K562 (cell line): ENCODE measurements around the gene TRIM62. TPM values are rescaled to one million over a fixed set of nuclear protein-coding genes. Genes with fewer than 3 reads are reported as not detected.
A peak's percentile ranks its signal among the peaks of the same experiment; 100 is the strongest.

ENCODE experiments used
- ATAC-seq: fragments of 200-7000 bp; cut with Tn5 transposase; 3 replicates; pipeline ENCODE4 v1.9.1; 2020; ENCODE audit warnings: moderate library complexity
- BruUV-seq: library from RNA; stranded (reverse); fragments of 400-500 nt; replicated peaks from 2 replicates; lab custom pipeline; 2021; lab: Mats Ljungman, UMichigan
- CTCF ChIA-PET: fragments of 300-600 bp; formaldehyde crosslinking; extraction: SDS; loops from one replicate; lab custom pipeline; 2021; ENCODE audit warnings: low intra/inter-chr PET ratio; lab: Yijun Ruan, JAX
- POLR2A ChIA-PET: fragments of 300-600, 350-650 bp; sonication (Branson Sonifier 250); formaldehyde crosslinking; extraction: SDS; loops from one replicate; lab custom pipeline; 2021; ENCODE audit warnings: antibody characterized with exemption, inconsistent platforms; lab: Yijun Ruan, JAX
- DNase-seq, 4 experiments: peaks; one replicate each; pipeline versions ENCODE4 v3.0.0 to v3.0.0-alpha.2; 2011 to 2018; ENCODE audit warnings: low spot score in 3 of 4, mixed read lengths in 3 of 4; ENCODE audit errors: extremely low read depth in 1 of 4
- FAIRE-seq: peaks from 2 replicates; lab custom pipeline; 2011; peaks lifted over from hg19 to GRCh38; lab: Jason Lieb, UNC
- H2AFZ ChIP-seq: 2 replicates; pipeline ENCODE4 v1.6.0; 2011; ENCODE audit warnings: low read depth, low read length, control low read depth, inconsistent platforms
- H3K27ac ChIP-seq: fragments of 200-600 bp; 3 replicates; pipeline ENCODE4 v1.8.0; 2011; ENCODE audit warnings: low read depth, mild to moderate bottlenecking, control low read depth, inconsistent platforms, low read length, moderate library complexity, mixed read lengths; ENCODE audit errors: extremely low read depth
- H3K27me3 ChIP-seq, 2 experiments: fragments of 300-600 bp in 1 of 2; 2 replicates in 1 of 2; 3 replicates in 1 of 2; pipeline versions ENCODE4 v1.6.0 to v1.8.0; 2011; ENCODE audit warnings: inconsistent platforms in 2 of 2, low read length in 2 of 2, mild to moderate bottlenecking in 1 of 2, mixed read lengths in 1 of 2, moderate library complexity in 1 of 2; ENCODE audit not compliant: control insufficient read depth in 2 of 2, insufficient read depth in 2 of 2
- H3K36me3 ChIP-seq: fragments of 300-600 bp; 3 replicates; pipeline ENCODE4 v1.8.0; 2011; ENCODE audit warnings: mild to moderate bottlenecking, low read length, inconsistent platforms; ENCODE audit not compliant: control insufficient read depth, insufficient read depth
- H3K4me1 ChIP-seq, 2 experiments: fragments of 200-600 bp in 1 of 2; replicated peaks in 1 of 2; 2 replicates in 1 of 2; 3 replicates in 1 of 2; pipeline versions ENCODE4 v1.5.1 to v1.8.0; 2011; ENCODE audit warnings: inconsistent platforms in 2 of 2, low read length in 2 of 2, mild to moderate bottlenecking in 1 of 2, mixed read lengths in 1 of 2, moderate library complexity in 1 of 2; ENCODE audit not compliant: control insufficient read depth in 2 of 2, insufficient read depth in 2 of 2
- H3K4me2 ChIP-seq: 2 replicates; pipeline ENCODE4 v1.6.1; 2011; ENCODE audit warnings: low read length, control low read depth, inconsistent platforms, mixed read lengths; ENCODE audit not compliant: insufficient read depth
- H3K4me3 ChIP-seq: fragments of 200-600 bp; sonication (generic), shearing (Covaris generic); 2 replicates; pipeline ENCODE4 v1.5.1; 2016; ENCODE audit warnings: control low read depth, inconsistent platforms
- H3K79me2 ChIP-seq: fragments of 200-600 bp; 3 replicates; pipeline ENCODE4 v1.8.0; 2011; ENCODE audit warnings: low read length, inconsistent platforms; ENCODE audit not compliant: control insufficient read depth, insufficient read depth
- H3K9ac ChIP-seq, 2 experiments: 2 replicates each; pipeline versions ENCODE4 v1.6.0 to v1.6.1; 2011; ENCODE audit warnings: low read depth in 2 of 2, low read length in 2 of 2, control low read depth in 1 of 2, inconsistent platforms in 1 of 2, mild to moderate bottlenecking in 1 of 2, mixed read lengths in 1 of 2; ENCODE audit not compliant: insufficient read depth in 1 of 2
- H3K9me1 ChIP-seq: one replicate; pipeline ENCODE4 v1.6.0; 2011; ENCODE audit warnings: inconsistent platforms, mild to moderate bottlenecking, low read length, moderate library complexity; ENCODE audit not compliant: control insufficient read depth, insufficient read depth
- H3K9me3 ChIP-seq: replicated peaks from 2 replicates; pipeline ENCODE4 v1.5.1; 2011; ENCODE audit warnings: low read depth, low read length, inconsistent platforms; ENCODE audit not compliant: control insufficient read depth, insufficient read depth
- H4K20me1 ChIP-seq: replicated peaks from 2 replicates; pipeline ENCODE4 v1.6.1; 2011; ENCODE audit warnings: low read length, inconsistent platforms, mixed read lengths; ENCODE audit not compliant: control insufficient read depth, insufficient read depth
- CBX5 ChIP-seq: IDR thresholded peaks from 2 replicates; pipeline ENCODE4 v1.6.1; 2014; ENCODE audit warnings: low read depth, borderline replicate concordance
- CTBP1 ChIP-seq: fragments of 450-650 bp; IDR thresholded peaks from 2 replicates; pipeline ENCODE4 v1.6.1; 2016; ENCODE audit warnings: borderline replicate concordance
- DIDO1 ChIP-seq: fragments of 450-650 bp; IDR thresholded peaks from 2 replicates; pipeline ENCODE4 v1.6.1; 2016; ENCODE audit warnings: low read depth, missing biosample characterization, missing genetic modification characterization
- DNMT1 ChIP-seq: fragments of 450-650 bp; IDR thresholded peaks from 2 replicates; pipeline ENCODE4 v1.6.1; 2016; ENCODE audit warnings: antibody characterized with exemption, mild to moderate bottlenecking
- FOXJ3 ChIP-seq: sonication (generic); formaldehyde crosslinking; IDR thresholded peaks from 2 replicates; pipeline ENCODE4 v1.4.0; 2020; ENCODE audit warnings: mild to moderate bottlenecking, missing genetic modification reagents
- JUND ChIP-seq, 2 experiments: IDR thresholded peaks; 2 replicates in 1 of 2; 3 replicates in 1 of 2; pipeline ENCODE4 v1.6.1; 2011; ENCODE audit warnings: borderline replicate concordance in 2 of 2, low read depth in 2 of 2, low read length in 2 of 2, improper control_type of control experiment in 1 of 2, missing biosample characterization in 1 of 2, missing genetic modification characterization in 1 of 2, missing genetic modification reagents in 1 of 2
- MAFG ChIP-seq: fragments of 450-650 bp; conservative IDR thresholded peaks from 2 replicates; pipeline ENCODE4 v1.6.1; 2016; ENCODE audit warnings: missing genetic modification characterization, missing compliant biosample characterization
- RBM14 ChIP-seq: fragments of 200-400 bp; formaldehyde crosslinking; IDR thresholded peaks from 2 replicates; pipeline ENCODE4 v1.6.1; 2018; ENCODE audit warnings: low read depth, mild to moderate bottlenecking, low read length, moderate library complexity, borderline replicate concordance; ENCODE audit not compliant: insufficient read depth
- SMARCA4 ChIP-seq: fragments of 450-650 bp; IDR thresholded peaks from 2 replicates; pipeline ENCODE4 v1.6.1; 2016
- YBX1 ChIP-seq: fragments of 450-650 bp; IDR thresholded peaks from 2 replicates; pipeline ENCODE4 v1.7.1; 2016; ENCODE audit warnings: mild to moderate bottlenecking
- ZBTB8A ChIP-seq: fragments of 450-650 bp; IDR thresholded peaks from 2 replicates; pipeline ENCODE4 v1.6.1; 2018; ENCODE audit warnings: mild to moderate bottlenecking, moderate library complexity; ENCODE audit not compliant: partially characterized antibody
- WGBS: fragments of 100-300 bp; shearing (Covaris generic); methylation state at CpG from one replicate; pipeline ENCODE4 v1.1.6; 2016; ENCODE audit warnings: low coverage, mixed read lengths; ENCODE audit not compliant: insufficient coverage; ENCODE audit errors: missing lambda C conversion rate; 5-methylcytosine and 5-hydroxymethylcytosine counted together
- in situ Hi-C: fragments of 300-500 bp; cut with MboI; formaldehyde crosslinking; loops from 4 replicates; pipeline ENCODE4 v1.15.0; 2018; ENCODE audit warnings: inconsistent platforms, mixed read lengths
- intact Hi-C: fragments of 100-400 bp; cut with micrococcal nuclease; formaldehyde crosslinking; loops from 2 replicates; pipeline ENCODE4 v1.14.2; 2022
- polyA plus RNA-seq, 8 experiments: library from polyadenylated mRNA; depleted of rRNA in 4 of 8; stranded (reverse) in 5 of 8; unstranded in 3 of 8; fragments of >200 nt; fragmentation: Nextera tagmentation in 2 of 8; fragmentation: Illumina TruSeq in 1 of 8; extraction: Ambion mirVana in 2 of 8; extraction: Trizol in 1 of 8; gene quantifications; 2 replicates each; pipeline versions ENCODE4 v1.2.1 to v1.2.3, GENCODE V29; 2011 to 2014; ENCODE audit warnings: inconsistent platforms in 1 of 8, missing spikeins in 1 of 8
- total RNA-seq, 7 experiments: library from RNA; depleted of rRNA in 6 of 7; stranded (reverse); fragments of >200 nt in 6 of 7; fragmentation: Illumina TruSeq in 2 of 7; extraction: Trizol in 2 of 7; gene quantifications; 2 replicates each; pipeline versions ENCODE4 v1.2.1 to v1.2.3, GENCODE V29; 2011 to 2021; ENCODE audit warnings: low replicate concordance in 1 of 7
- TF ChIP-seq, protein P1 (sequence below): sonication (generic); formaldehyde crosslinking; IDR thresholded peaks from 2 replicates; pipeline ENCODE4 v1.9.0; 2022; ENCODE audit warnings: mild to moderate bottlenecking, missing genetic modification reagents
- TF ChIP-seq, protein P2 (sequence below): fragments of 250-450 bp; sonication (Bioruptor Pico); IDR thresholded peaks from 2 replicates; pipeline ENCODE4 v1.8.0; 2021; ENCODE audit warnings: borderline replicate concordance, mild to moderate bottlenecking, moderate library complexity; ENCODE audit not compliant: poor library complexity, severe bottlenecking
- TF ChIP-seq, protein P3 (sequence below): sonication (generic); formaldehyde crosslinking; IDR thresholded peaks from 2 replicates; pipeline ENCODE4 v1.8.0; 2022; ENCODE audit warnings: missing genetic modification reagents, mild to moderate bottlenecking, borderline replicate concordance

The TRIM62 gene
- total and polyA plus RNA-seq, 9 of the 15 experiments (the other 6 are each of a cell fraction or from before 2014, with no cell fraction given): 0.18 to 2.3 (median 0.52) TPM

DNA sequence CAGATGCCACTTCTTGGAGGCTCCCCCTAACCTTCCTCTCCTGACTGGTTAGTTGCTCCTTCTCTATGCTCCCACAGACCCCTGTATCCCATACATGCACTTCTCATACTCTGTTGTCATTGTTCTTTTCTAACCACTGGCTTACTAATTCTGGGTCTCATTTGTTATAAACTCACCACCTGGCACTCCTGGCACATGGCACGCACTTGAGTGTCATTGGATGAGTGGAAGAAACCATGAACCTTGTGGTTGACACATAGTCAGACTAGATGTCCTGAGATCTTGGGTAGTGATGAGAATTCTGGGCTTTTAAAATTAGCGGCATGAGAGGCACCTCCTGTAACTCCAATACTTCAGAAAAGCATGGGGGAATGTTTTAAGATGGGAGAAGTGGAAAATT is 49.3 kb downstream of the TRIM62 start:
- ChIA-PET POLR2A (interaction anchor here (0.6 kb wide), 1 partner anchor 14 kb away, joined by 3 read pairs; no protein-coding TSS in a partner anchor), CTCF (no interaction called here)
- Histone ChIP-seq H3K36me3 (no peaks in the 10 kb centered on the region), H3K9ac (no peak overlapping the region; a peak in 1 of 4 replicates), H3K27me3 (peaks cover 9 to 32% of the 10 kb centered on the region in 2 experiments; a peak in 4 of 5 replicates), H3K4me1 (no peaks in the 10 kb centered on the region), H3K9me3 (peaks cover 2% of the 10 kb centered on the region; the same call in 1 of the 2 replicates), H3K9me1 (no peaks in the 10 kb centered on the region), H3K4me2 (no peak overlapping the region), H3K27ac (no peak overlapping the region), H4K20me1 (no peaks in the 10 kb centered on the region), H3K79me2 (no peaks in the 10 kb centered on the region), H2AFZ (no peak overlapping the region), H3K4me3 (no peak overlapping the region)
- FAIRE-seq (no peak), DNase-seq (no peak), ATAC-seq (no peak)
- 2% methylated on average over 2 of the region's 2 CpGs for WGBS
- intact Hi-C loops (loop anchor here (10.0 kb wide), 3 partner anchors 162 to 342 kb away; partner anchors contain the start of gene ZSCAN20), in situ Hi-C loops (no loop called here)
- TF ChIP-seq DNMT1: no peak
- TF ChIP-seq, protein P1, sequence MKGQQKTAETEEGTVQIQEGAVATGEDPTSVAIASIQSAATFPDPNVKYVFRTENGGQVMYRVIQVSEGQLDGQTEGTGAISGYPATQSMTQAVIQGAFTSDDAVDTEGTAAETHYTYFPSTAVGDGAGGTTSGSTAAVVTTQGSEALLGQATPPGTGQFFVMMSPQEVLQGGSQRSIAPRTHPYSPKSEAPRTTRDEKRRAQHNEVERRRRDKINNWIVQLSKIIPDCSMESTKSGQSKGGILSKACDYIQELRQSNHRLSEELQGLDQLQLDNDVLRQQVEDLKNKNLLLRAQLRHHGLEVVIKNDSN (CRISPR knock-in tag): no peak
- 0 out of 2 replicates have a peak, but pooled peaks have one; percentile 41 for TF ChIP-seq MAFG (tag)
- BruUV-seq: no TSS peak

DNA sequence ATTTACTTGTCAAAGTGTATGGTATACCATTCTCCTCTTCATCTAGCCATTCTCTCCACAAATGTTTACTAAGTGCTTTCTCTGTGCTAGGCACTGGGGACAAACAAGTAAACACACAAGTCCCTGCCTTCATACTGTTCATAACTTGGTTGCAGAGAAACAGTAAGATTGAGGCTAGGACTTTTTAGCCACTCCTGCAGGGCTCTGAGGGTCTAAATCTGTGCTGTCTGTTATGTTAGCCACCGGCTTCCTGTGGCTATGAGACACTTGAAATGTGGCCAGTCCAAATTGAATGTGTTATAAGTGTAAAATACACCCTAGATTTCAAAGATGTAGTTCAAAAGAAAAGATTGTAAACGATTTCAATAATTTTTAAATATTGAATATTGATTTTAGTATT is 50.7 kb downstream of the TRIM62 start:
- intact Hi-C loops: loop anchor here (10.0 kb wide), 3 partner anchors 164 to 344 kb away; partner anchors contain the start of gene ZSCAN20
- TF ChIP-seq, protein P2, sequence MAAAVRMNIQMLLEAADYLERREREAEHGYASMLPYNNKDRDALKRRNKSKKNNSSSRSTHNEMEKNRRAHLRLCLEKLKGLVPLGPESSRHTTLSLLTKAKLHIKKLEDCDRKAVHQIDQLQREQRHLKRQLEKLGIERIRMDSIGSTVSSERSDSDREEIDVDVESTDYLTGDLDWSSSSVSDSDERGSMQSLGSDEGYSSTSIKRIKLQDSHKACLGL (CRISPR knock-in tag): no peak
- TF ChIP-seq CTBP1 (no peak), DIDO1 (tag) (no peak), RBM14 (no peak), JUND (IDR thresholded peaks at IDR 0.05; ENCODE audit: borderline replicate concordance, low read depth, low read length) (no peak), JUND (tag; IDR thresholded peaks at IDR 0.05; ENCODE audit: borderline replicate concordance, low read depth, low read length) (no peak), SMARCA4 (no peak), YBX1 (no peak), CBX5 (no peak), ZBTB8A (no peak), FOXJ3 (no peak)
- TF ChIP-seq, protein P3, sequence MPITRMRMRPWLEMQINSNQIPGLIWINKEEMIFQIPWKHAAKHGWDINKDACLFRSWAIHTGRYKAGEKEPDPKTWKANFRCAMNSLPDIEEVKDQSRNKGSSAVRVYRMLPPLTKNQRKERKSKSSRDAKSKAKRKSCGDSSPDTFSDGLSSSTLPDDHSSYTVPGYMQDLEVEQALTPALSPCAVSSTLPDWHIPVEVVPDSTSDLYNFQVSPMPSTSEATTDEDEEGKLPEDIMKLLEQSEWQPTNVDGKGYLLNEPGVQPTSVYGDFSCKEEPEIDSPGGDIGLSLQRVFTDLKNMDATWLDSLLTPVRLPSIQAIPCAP: no peak

More for the DNA sequence above, 50.7 kb downstream of the TRIM62 start:
- H3K36me3 ChIP-seq: no peaks in the 10 kb centered on the region
- peaks cover 0 to 4% of the 10 kb centered on the region in 2 experiments; a peak in 2 of 5 replicates for H3K4me1 ChIP-seq
- BruUV-seq: no TSS peak
- no peak overlapping the region for H3K4me3 ChIP-seq
- WGBS: 4% methylated on average over 2 of the region's 2 CpGs
- no peak overlapping the region for H3K9ac ChIP-seq
- no peaks in the 10 kb centered on the region for H3K9me1 ChIP-seq
- ATAC-seq (no peak), DNase-seq (no peak), FAIRE-seq (no peak)
- H4K20me1 ChIP-seq: no peaks in the 10 kb centered on the region
- H3K9me3 ChIP-seq: peaks cover 2% of the 10 kb centered on the region; the same call in 1 of the 2 replicates
- H3K4me2 ChIP-seq: no peak overlapping the region
- H3K27me3 ChIP-seq: peaks cover 9 to 32% of the 10 kb centered on the region in 2 experiments; a peak in 4 of 5 replicates
- in situ Hi-C loops: no loop called here
- H3K79me2 ChIP-seq: no peaks in the 10 kb centered on the region
- CTCF ChIA-PET: no interaction called here
- no peak overlapping the region for H2AFZ ChIP-seq
- POLR2A ChIA-PET: no interaction called here
- H3K27ac ChIP-seq: no peak overlapping the region
